GM12874 (cell line): ENCODE measurements around the gene CNTN2.

Experiments
- CTCF ChIP-seq: IDR thresholded peaks from 2 replicates; pipeline ENCODE4 v1.5.1; 2011; ENCODE audit warnings: low read depth, mild to moderate bottlenecking, control low read depth, low read length, moderate library complexity; ENCODE audit not compliant: insufficient read depth

CNTN2 gene

GRCh38 chr1:205047764-205048231 lies 4.8 kb downstream of the CNTN2 start:
- TF ChIP-seq CTCF: no peak

- no peak for TF ChIP-seq CTCF
These were observed 5.4 kb downstream of the CNTN2 start for GRCh38 chr1:205048382-205048781.

GRCh38 chr1:205049479-205049878 lies 6.5 kb downstream of the CNTN2 start:
- no peak for TF ChIP-seq CTCF

- no peak for TF ChIP-seq CTCF
These were observed 9.7 kb downstream of the CNTN2 start for GRCh38 chr1:205052690-205053089.

GRCh38 chr1:205053296-205053695 lies 10.3 kb downstream of the CNTN2 start:
- no peak for TF ChIP-seq CTCF

- no peak for TF ChIP-seq CTCF
These were observed 11.0 kb downstream of the CNTN2 start for GRCh38 chr1:205054013-205054412.

- no peak for TF ChIP-seq CTCF
These were observed 13.2 kb downstream of the CNTN2 start for GRCh38 chr1:205056188-205056611.
